H9 (cell line): ENCODE data around the gene KREMEN1. TPM values are rescaled to one million over a fixed set of nuclear protein-coding genes. Genes with fewer than 3 reads are reported as not detected.

ENCODE experiments used
- DNase-seq: peaks from one replicate; pipeline ENCODE4 v3.0.0-alpha.2; 2017
- H2AFZ ChIP-seq: one replicate; pipeline ENCODE4 v1.6.1; 2013; ENCODE audit warnings: mild to moderate bottlenecking, low read length, control low read depth, moderate library complexity
- H2AK5ac ChIP-seq: 2 replicates; pipeline ENCODE4 v1.6.1; 2013; ENCODE audit warnings: low read length, control low read depth, mixed read lengths; ENCODE audit not compliant: insufficient read length
- H2BK120ac ChIP-seq: one replicate; pipeline ENCODE4 v1.6.1; 2013; ENCODE audit warnings: low read depth, mild to moderate bottlenecking, low read length, control low read depth, inconsistent platforms; ENCODE audit not compliant: poor library complexity, severe bottlenecking
- H2BK12ac ChIP-seq: 2 replicates; pipeline ENCODE4 v1.6.1; 2013; ENCODE audit warnings: low read length, control low read depth, mixed read lengths, low read depth; ENCODE audit not compliant: insufficient read length
- H2BK15ac ChIP-seq: 2 replicates; pipeline ENCODE4 v1.6.1; 2013; ENCODE audit warnings: low read depth, low read length, control low read depth
- H2BK20ac ChIP-seq: one replicate; pipeline ENCODE4 v1.6.1; 2013; ENCODE audit warnings: low read depth, mild to moderate bottlenecking, low read length, control low read depth, inconsistent platforms; ENCODE audit not compliant: poor library complexity, severe bottlenecking
- H2BK5ac ChIP-seq: 2 replicates; pipeline ENCODE4 v1.6.1; 2013; ENCODE audit warnings: low read length, control low read depth, mixed read lengths; ENCODE audit not compliant: insufficient read length
- H3K14ac ChIP-seq: 2 replicates; pipeline ENCODE4 v1.6.1; 2013; ENCODE audit warnings: low read length, control low read depth; ENCODE audit not compliant: insufficient read depth
- H3K18ac ChIP-seq: 2 replicates; pipeline ENCODE4 v1.6.1; 2013; ENCODE audit warnings: low read depth, mild to moderate bottlenecking, mixed read lengths, low read length, control low read depth; ENCODE audit not compliant: insufficient read length
- H3K23ac ChIP-seq: 2 replicates; pipeline ENCODE4 v1.6.1; 2013; ENCODE audit warnings: low read length, control low read depth, mixed read lengths, low read depth; ENCODE audit not compliant: insufficient read length
- H3K23me2 ChIP-seq: 2 replicates; pipeline ENCODE4 v1.6.1; 2013; ENCODE audit warnings: low read depth, mild to moderate bottlenecking, mixed read lengths, low read length, control low read depth; ENCODE audit not compliant: insufficient read length, poor library complexity, severe bottlenecking
- H3K27ac ChIP-seq: 2 replicates; pipeline ENCODE4 v1.5.1; 2013; ENCODE audit warnings: low read length, control low read depth, mixed read lengths, low read depth; ENCODE audit not compliant: insufficient read length
- H3K27me3 ChIP-seq: 2 replicates; pipeline ENCODE4 v1.6.1; 2013; ENCODE audit warnings: low read length, control low read depth, inconsistent platforms; ENCODE audit not compliant: insufficient read depth
- H3K4ac ChIP-seq: 2 replicates; pipeline ENCODE4 v1.6.1; 2013; ENCODE audit warnings: low read depth, mild to moderate bottlenecking, control low read depth, inconsistent platforms, low read length, moderate library complexity
- H3K4me1 ChIP-seq: 2 replicates; pipeline ENCODE4 v1.6.1; 2013; ENCODE audit warnings: low read length, control low read depth, inconsistent platforms; ENCODE audit not compliant: insufficient read depth
- H3K4me2 ChIP-seq: 2 replicates; pipeline ENCODE4 v1.6.1; 2013; ENCODE audit warnings: low read length, control low read depth, mixed read lengths; ENCODE audit not compliant: insufficient read length, insufficient read depth
- H3K56ac ChIP-seq: 2 replicates; pipeline ENCODE4 v1.6.1; 2013; ENCODE audit warnings: low read depth, mild to moderate bottlenecking, mixed read lengths, low read length, control low read depth; ENCODE audit not compliant: insufficient read length
- H3K79me1 ChIP-seq: 2 replicates; pipeline ENCODE4 v1.6.1; 2013; ENCODE audit warnings: low read depth, mild to moderate bottlenecking, moderate library complexity, low read length, control low read depth, inconsistent platforms; ENCODE audit not compliant: insufficient read depth, poor library complexity, severe bottlenecking
- H3K79me2 ChIP-seq: 2 replicates; pipeline ENCODE4 v1.6.1; 2013; ENCODE audit warnings: low read length, control low read depth, inconsistent platforms; ENCODE audit not compliant: insufficient read depth
- H3K9ac ChIP-seq: 2 replicates; pipeline ENCODE4 v1.6.1; 2013; ENCODE audit warnings: low read length, control low read depth, mixed read lengths; ENCODE audit not compliant: insufficient read length; ENCODE audit errors: extremely low read depth
- H3K9me3 ChIP-seq: one replicate; pipeline ENCODE4 v1.6.1; 2013; ENCODE audit warnings: low read depth, low read length, inconsistent platforms; ENCODE audit not compliant: control insufficient read depth
- H3T11ph ChIP-seq: one replicate; pipeline ENCODE4 v1.6.1; 2013; ENCODE audit warnings: mild to moderate bottlenecking, low read length, control low read depth, inconsistent platforms
- H4K20me1 ChIP-seq: one replicate; pipeline ENCODE4 v1.6.1; 2013; ENCODE audit not compliant: control insufficient read depth, insufficient read length, insufficient read depth
- H4K5ac ChIP-seq: 2 replicates; pipeline ENCODE4 v1.6.1; 2013; ENCODE audit warnings: low read depth, mild to moderate bottlenecking, mixed read lengths, low read length, control low read depth; ENCODE audit not compliant: insufficient read length
- H4K8ac ChIP-seq: replicated peaks from 2 replicates; pipeline ENCODE4 v1.6.1; 2013; ENCODE audit warnings: low read length, control low read depth, mixed read lengths, low read depth; ENCODE audit not compliant: insufficient read length
- H4K91ac ChIP-seq: 2 replicates; pipeline ENCODE4 v1.6.1; 2013; ENCODE audit warnings: low read depth, mild to moderate bottlenecking, moderate library complexity, mixed read lengths, low read length, control low read depth; ENCODE audit not compliant: insufficient read length
- H3K27ac Mint-ChIP-seq, 3 experiments: 2 replicates in 2 of 3; 3 replicates in 1 of 3; pipeline ENCODE4 v1.8.0; 2020 to 2021; ENCODE audit warnings: mixed read lengths in 3 of 3, mild to moderate bottlenecking in 1 of 3, moderate library complexity in 1 of 3
- H3K27me3 Mint-ChIP-seq: 2 replicates; pipeline ENCODE4 v1.8.0; 2021; ENCODE audit warnings: low read depth, mild to moderate bottlenecking, moderate library complexity, mixed read lengths
- H3K36me3 Mint-ChIP-seq, 3 experiments: 2 replicates in 2 of 3; 3 replicates in 1 of 3; pipeline ENCODE4 v1.8.0; 2020 to 2021; ENCODE audit warnings: low read depth in 3 of 3, mixed read lengths in 3 of 3; ENCODE audit not compliant: insufficient read depth in 1 of 3
- H3K4me1 Mint-ChIP-seq, 2 experiments: 2 replicates each; pipeline ENCODE4 v1.8.0; 2020; ENCODE audit warnings: mixed read lengths in 2 of 2
- H3K4me3 Mint-ChIP-seq, 2 experiments: 2 replicates in 1 of 2; 3 replicates in 1 of 2; pipeline ENCODE4 v1.8.0; 2020 to 2021; ENCODE audit warnings: mild to moderate bottlenecking in 2 of 2, mixed read lengths in 2 of 2, moderate library complexity in 1 of 2
- H3K9me3 Mint-ChIP-seq, 2 experiments: 2 replicates in 1 of 2; 3 replicates in 1 of 2; pipeline ENCODE4 v1.8.0; 2020; ENCODE audit warnings: mild to moderate bottlenecking in 2 of 2, mixed read lengths in 2 of 2, moderate library complexity in 1 of 2
- CTCF ChIP-seq: fragments of 200-600 bp; sonication (generic); conservative IDR thresholded peaks from 3 replicates; pipeline ENCODE4 v1.8.0; 2021; ENCODE audit warnings: antibody characterized with exemption, mild to moderate bottlenecking
- WGBS: extraction: QIAGEN DNeasy Blood & Tissue Kit; methylation state at CpG from one replicate; pipeline ENCODE4 v1.1.7; 2013; ENCODE audit warnings: missing lambda C conversion rate, low lambda C conversion rate, mixed read lengths; ENCODE audit not compliant: insufficient read length; ENCODE audit errors: extremely low coverage; 5-methylcytosine and 5-hydroxymethylcytosine counted together
- total RNA-seq: library from RNA; stranded (reverse); gene quantifications from 2 replicates; pipeline ENCODE4 v1.2.1, GENCODE V29; 2021

KREMEN1 gene
- total RNA-seq, 1 experiment from 2014 or later, result 2.4 TPM

GRCh38 chr22:29208879-29209623, 136.2 kb downstream of the KREMEN1 start:
- Histone ChIP-seq H3K27ac (no peak overlapping the region), H4K8ac (no peak overlapping the region), H3K4me1 (no peaks in the 10 kb centered on the region; the same call in 1 of the 2 replicates), H2BK12ac (no peak overlapping the region), H4K20me1 (no peaks in the 10 kb centered on the region), H3T11ph (no peak overlapping the region), H3K23me2 (peaks cover 4% of the 10 kb centered on the region), H2BK20ac (no peak overlapping the region), H2BK5ac (no peak overlapping the region), H3K23ac (no peak overlapping the region), H3K79me1 (no peaks in the 10 kb centered on the region), H4K91ac (no peak overlapping the region), H2AK5ac (no peak overlapping the region), H2AFZ (no peak overlapping the region), H3K79me2 (no peaks in the 10 kb centered on the region), H3K4me2 (no peak overlapping the region), H3K9me3 (no peaks in the 10 kb centered on the region), H2BK120ac (no peak overlapping the region), H3K14ac (no peak overlapping the region), H3K9ac (no peak overlapping the region), H3K56ac (no peak overlapping the region), H3K18ac (no peak overlapping the region), H2BK15ac (no peak overlapping the region), H4K5ac (no peak overlapping the region), H3K27me3 (no peaks in the 10 kb centered on the region), H3K4ac (no peak overlapping the region)
- TF ChIP-seq CTCF, result no peak
- DNase-seq, result no peak
- WGBS, result no CpG with 5 or more reads among the region's 17 CpGs
- Mint-ChIP-seq H3K36me3 (no peaks in the 10 kb centered on the region; a peak in 1 of 7 replicates), H3K4me1 (peaks cover 17 to 31% of the 10 kb centered on the region in 2 experiments), H3K4me3 (no peak overlapping the region), H3K27ac (peak overlapping the region in 1 of 3 experiments; percentile 31; a peak in 1 of 7 replicates), H3K9me3 (no peaks in the 10 kb centered on the region; a peak in 1 of 5 replicates), H3K27me3 (peaks cover 22% of the 10 kb centered on the region)
